Stimulated activated naive CD8-positive, alpha-beta T cell treated with anti-CD3 and anti-CD28 coated beads, Interleukin-15, amount 100 ng/mL, for 72 hours (primary cell): Measurements from ENCODE around the gene CAMK2B.

Experiments used
- ATAC-seq: fragments of 150-1000 bp; cut with Tn5 transposase; 2 replicates; pipeline ENCODE4 v1.10.0; 2021; ENCODE audit warnings: mild to moderate bottlenecking, moderate library complexity
- DNase-seq, 2 donors: peaks; one replicate each; pipeline ENCODE4 v3.0.0; 2021 to 2022
- H3K27ac Mint-ChIP-seq, 2 donors: one replicate each; pipeline ENCODE4 v1.8.0; 2022; ENCODE audit warnings: mild to moderate bottlenecking in 2 of 2, mixed read lengths in 2 of 2, moderate library complexity in 2 of 2
- H3K27me3 Mint-ChIP-seq: one replicate; pipeline ENCODE4 v1.8.0; 2022; ENCODE audit warnings: mixed read lengths
- H3K4me1 Mint-ChIP-seq: one replicate; pipeline ENCODE4 v1.8.0; 2022; ENCODE audit warnings: mild to moderate bottlenecking, mixed read lengths
- H3K4me3 Mint-ChIP-seq, 2 donors: one replicate each; pipeline ENCODE4 v1.8.0; 2022; ENCODE audit warnings: mild to moderate bottlenecking in 2 of 2, mixed read lengths in 2 of 2, moderate library complexity in 1 of 2
- H3K9me3 Mint-ChIP-seq, 2 donors: one replicate each; pipeline ENCODE4 v1.8.0; 2022; ENCODE audit warnings: mixed read lengths in 2 of 2

CAMK2B gene

GRCh38 chr7:44232396-44232795 is 93.0 kb downstream of the CAMK2B start:
- Mint-ChIP-seq H3K4me3 (no peak overlapping the region), H3K27ac (no peak overlapping the region), H3K4me1 (no peaks in the 10 kb centered on the region), H3K27me3 (no peaks in the 10 kb centered on the region), H3K9me3 (no peaks in the 10 kb centered on the region)
- ATAC-seq = no peak
- no peak for DNase-seq

- ATAC-seq = no peak
- no peak overlapping the region for H3K4me3 Mint-ChIP-seq
- peaks cover 3% of the 10 kb centered on the region for H3K27me3 Mint-ChIP-seq
- no peak overlapping the region for H3K27ac Mint-ChIP-seq
- no peak for DNase-seq
- H3K9me3 Mint-ChIP-seq = no peaks in the 10 kb centered on the region
- H3K4me1 Mint-ChIP-seq = no peaks in the 10 kb centered on the region
Measured at GRCh38 chr7:44231088-44231487, 94.3 kb downstream of the CAMK2B start.

GRCh38 chr7:44230286-44230685 is 95.1 kb downstream of the CAMK2B start:
- no peak for ATAC-seq
- DNase-seq = no peak
- Mint-ChIP-seq H3K27me3 (peaks cover 10% of the 10 kb centered on the region), H3K4me3 (no peak overlapping the region), H3K9me3 (no peaks in the 10 kb centered on the region), H3K4me1 (no peaks in the 10 kb centered on the region), H3K27ac (no peak overlapping the region)

DNA sequence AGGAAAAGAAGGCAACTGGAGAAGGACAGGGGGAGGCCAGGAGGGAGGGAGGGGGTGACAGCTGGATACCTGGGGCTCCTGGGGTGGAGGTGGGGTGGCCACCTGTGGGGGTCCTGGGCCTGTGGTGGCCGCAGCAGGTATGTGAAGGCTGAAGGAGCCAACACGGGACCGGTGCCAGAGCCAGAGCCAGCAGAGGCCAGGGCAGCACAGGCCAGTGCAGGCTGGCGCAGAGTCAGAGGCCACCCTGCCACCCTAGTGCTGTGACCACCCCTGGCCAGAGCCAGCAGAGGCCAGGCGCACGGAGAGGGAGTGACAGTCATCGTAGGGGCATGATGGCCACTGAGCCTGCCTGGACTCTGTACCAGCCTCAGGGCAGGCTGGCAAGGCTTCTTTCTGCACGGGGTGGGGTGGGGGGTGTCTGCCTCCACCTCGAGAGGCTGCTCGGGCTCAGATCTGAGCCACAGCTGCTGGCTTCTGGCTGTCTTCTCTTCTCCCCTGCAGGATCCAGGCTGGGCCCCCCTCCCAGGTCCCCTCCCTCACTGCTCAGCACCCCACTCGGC is 95.8 kb downstream of the CAMK2B start:
- ATAC-seq = no peak
- no peaks in the 10 kb centered on the region for H3K4me1 Mint-ChIP-seq

DNA sequence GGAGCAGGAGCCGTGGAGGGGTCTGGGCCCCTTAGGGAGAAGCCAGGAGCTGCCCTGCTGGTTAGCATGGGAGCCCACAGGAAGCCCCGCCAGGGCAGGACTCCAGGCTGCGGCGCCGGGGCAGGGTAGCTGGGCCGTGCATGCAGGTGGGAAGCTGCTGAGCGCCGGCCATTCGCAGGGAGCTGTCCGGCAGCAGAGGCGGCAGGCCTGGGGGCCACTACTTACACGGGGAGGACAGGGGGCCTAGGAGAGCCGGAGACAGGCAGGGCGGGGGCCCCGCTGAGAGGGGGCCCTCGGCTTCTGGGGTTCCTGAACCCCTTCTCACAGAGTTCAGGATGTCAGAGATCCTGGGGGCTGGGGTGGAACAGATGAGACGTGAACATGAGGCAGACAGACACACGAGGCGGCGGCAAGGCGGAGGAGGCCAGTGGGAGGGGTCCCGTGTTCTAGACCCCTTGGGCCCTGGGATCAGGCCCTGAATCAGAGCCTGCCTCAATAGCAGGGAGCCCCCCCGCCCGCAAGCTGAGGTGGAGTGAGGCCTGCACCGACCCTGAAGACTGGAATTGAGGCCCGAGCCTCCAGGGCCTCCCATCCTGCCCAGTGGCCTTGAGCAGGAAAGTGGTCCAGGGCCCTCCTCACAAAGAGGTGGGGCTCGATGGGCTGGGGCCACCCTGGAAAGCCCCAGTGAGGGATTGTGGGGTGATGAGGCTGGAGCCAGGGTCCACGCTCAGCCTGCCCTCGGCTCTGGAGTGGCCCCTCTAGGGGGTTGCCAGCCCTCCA is 96.6 kb downstream of the CAMK2B start:
- DNase-seq = no peak
- no peak for ATAC-seq
- H3K9me3 Mint-ChIP-seq = no peaks in the 10 kb centered on the region
- no peaks in the 10 kb centered on the region for H3K4me1 Mint-ChIP-seq
- peaks cover 10% of the 10 kb centered on the region for H3K27me3 Mint-ChIP-seq
- H3K4me3 Mint-ChIP-seq = no peak overlapping the region
- no peak overlapping the region for H3K27ac Mint-ChIP-seq

More for the DNA sequence above, 95.8 kb downstream of the CAMK2B start:
- Mint-ChIP-seq H3K27me3 (peaks cover 10% of the 10 kb centered on the region), H3K4me3 (no peak overlapping the region), H3K9me3 (no peaks in the 10 kb centered on the region), H3K27ac (no peak overlapping the region)
- DNase-seq = no peak

DNA sequence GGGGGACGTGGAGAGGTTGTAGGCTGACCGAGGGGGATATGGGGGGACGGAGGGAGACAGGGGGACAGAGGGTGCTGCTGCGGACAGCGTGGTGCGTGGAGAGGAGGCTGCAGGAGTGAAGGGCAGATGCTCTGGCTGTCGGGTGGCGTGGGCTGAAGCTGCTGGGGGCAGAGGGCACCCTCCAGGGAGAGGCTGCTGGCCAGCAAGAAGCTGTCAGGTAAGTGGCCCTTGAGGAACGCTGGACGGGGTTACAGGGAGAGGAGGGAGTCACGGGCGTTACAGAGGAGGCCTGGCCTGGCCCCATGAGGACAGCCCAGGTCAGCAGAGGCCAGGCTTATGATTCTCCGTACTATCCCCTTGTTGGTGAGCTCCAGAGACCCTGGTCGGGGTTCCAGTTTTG is 97.5 kb downstream of the CAMK2B start:
- no peak overlapping the region for H3K4me3 Mint-ChIP-seq
- no peak for ATAC-seq
- peak overlapping the region in 1 of 2 donors; percentile 71 for H3K27ac Mint-ChIP-seq
- H3K9me3 Mint-ChIP-seq = no peaks in the 10 kb centered on the region
- peaks cover 10% of the 10 kb centered on the region for H3K27me3 Mint-ChIP-seq
- no peak for DNase-seq
- H3K4me1 Mint-ChIP-seq = peaks cover 6% of the 10 kb centered on the region

GRCh38 chr7:44226396-44226753 is 99.0 kb downstream of the CAMK2B start:
- no peaks in the 10 kb centered on the region for H3K9me3 Mint-ChIP-seq
- H3K4me3 Mint-ChIP-seq = no peak overlapping the region
- H3K27me3 Mint-ChIP-seq = peaks cover 10% of the 10 kb centered on the region
- H3K4me1 Mint-ChIP-seq = peaks cover 6% of the 10 kb centered on the region
- DNase-seq (no peak), ATAC-seq (no peak)
- no peak overlapping the region for H3K27ac Mint-ChIP-seq

DNA sequence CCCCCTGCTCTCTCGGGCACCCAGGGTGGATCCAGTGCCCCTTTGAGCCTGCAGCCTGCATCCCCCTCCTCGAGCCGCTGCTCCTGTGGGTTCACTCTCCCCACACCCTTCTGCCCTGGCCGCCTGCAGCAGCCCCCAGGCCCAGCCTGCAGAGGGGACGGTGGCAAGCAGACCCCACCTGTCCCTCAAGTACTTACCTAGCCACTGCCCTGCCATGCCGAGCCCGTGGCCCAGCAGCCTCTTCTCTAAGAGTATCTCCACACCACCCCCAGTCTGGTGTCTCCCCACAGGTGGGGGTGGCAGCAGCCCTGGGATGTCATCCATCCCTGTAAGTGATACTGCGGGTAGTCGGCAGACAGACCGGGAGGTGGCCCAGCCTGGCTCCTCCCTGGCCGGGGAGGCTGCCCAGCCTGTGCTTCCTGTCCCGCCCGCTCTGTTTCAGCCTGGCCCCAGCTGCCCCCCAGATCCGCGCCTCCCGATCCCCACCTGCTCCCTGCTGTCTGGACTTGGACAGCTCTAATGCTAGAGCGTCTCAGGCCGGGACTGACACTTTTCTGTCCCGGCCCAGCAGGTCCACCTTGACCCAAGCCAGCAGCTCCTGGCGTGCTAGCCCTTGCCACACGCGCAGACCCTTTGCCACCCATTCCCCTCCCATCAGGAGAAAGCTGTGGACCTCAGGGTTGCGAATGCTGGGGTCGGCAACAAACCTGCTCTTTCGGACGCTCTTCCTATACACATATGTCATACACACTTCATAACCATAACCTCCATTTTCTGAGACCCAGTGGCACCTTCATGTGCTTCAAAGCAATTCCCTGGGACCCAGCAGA is 99.6 kb downstream of the CAMK2B start:
- H3K27ac Mint-ChIP-seq = no peak overlapping the region
- H3K9me3 Mint-ChIP-seq = no peaks in the 10 kb centered on the region
- peaks cover 6% of the 10 kb centered on the region for H3K4me1 Mint-ChIP-seq
- ATAC-seq = no peak
- H3K4me3 Mint-ChIP-seq = no peak overlapping the region
- peaks cover 10% of the 10 kb centered on the region for H3K27me3 Mint-ChIP-seq
- no peak for DNase-seq

- H3K27ac Mint-ChIP-seq = no peak overlapping the region
- H3K9me3 Mint-ChIP-seq = no peaks in the 10 kb centered on the region
- H3K4me1 Mint-ChIP-seq = peaks cover 6% of the 10 kb centered on the region
- ATAC-seq (no peak), DNase-seq (no peak)
- H3K27me3 Mint-ChIP-seq = peaks cover 10% of the 10 kb centered on the region
- H3K4me3 Mint-ChIP-seq = no peak overlapping the region
Measured at GRCh38 chr7:44224974-44225565, 100.3 kb downstream of the CAMK2B start.

GRCh38 chr7:44224080-44224973 is 101.1 kb downstream of the CAMK2B start:
- DNase-seq = no peak
- no peaks in the 10 kb centered on the region for H3K9me3 Mint-ChIP-seq

DNA sequence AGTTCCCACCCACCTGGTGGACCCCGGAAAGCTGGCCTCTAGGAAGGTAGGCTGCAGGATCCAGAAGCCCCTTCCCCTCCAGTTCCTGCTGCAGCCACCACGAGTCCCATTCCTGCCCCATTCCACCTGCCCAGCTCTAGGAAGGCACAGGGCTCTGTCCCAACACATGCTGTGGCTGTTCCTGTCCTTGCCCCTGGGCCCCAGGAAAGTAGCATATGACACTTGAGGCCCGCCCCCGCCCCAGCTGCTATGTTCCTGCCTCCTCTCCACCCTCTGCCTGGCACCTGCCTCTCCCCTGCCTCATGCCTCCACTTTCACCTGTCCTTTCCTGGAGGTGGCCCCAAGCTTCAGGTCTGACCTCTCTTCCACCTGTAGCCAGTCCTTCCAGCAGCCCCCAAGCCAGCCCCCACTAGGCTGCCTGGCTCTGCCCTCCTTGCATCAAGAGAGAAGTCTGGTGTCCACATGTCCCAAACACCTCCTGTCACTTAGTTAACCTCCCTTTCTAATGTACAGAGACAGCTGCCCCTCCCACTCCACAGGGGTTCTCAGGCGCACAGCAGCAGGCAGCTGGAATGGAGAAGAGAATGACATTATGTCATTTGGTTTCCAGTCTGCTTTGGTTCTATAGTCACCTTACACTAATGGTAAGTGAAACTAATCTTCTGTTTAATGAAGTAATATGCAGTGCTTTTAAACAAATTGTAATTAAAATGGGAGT is 101.9 kb downstream of the CAMK2B start:
- ATAC-seq = no peak
- H3K4me1 Mint-ChIP-seq = peaks cover 6% of the 10 kb centered on the region
- peaks cover 10% of the 10 kb centered on the region for H3K27me3 Mint-ChIP-seq
- no peak overlapping the region for H3K27ac Mint-ChIP-seq
- H3K9me3 Mint-ChIP-seq = no peaks in the 10 kb centered on the region
- H3K4me3 Mint-ChIP-seq = no peak overlapping the region
- no peak for DNase-seq

More at GRCh38 chr7:44224080-44224973, 101.1 kb downstream of the CAMK2B start:
- no peak overlapping the region for H3K27ac Mint-ChIP-seq
- no peak for ATAC-seq
- H3K27me3 Mint-ChIP-seq = peaks cover 10% of the 10 kb centered on the region
- peaks cover 6% of the 10 kb centered on the region for H3K4me1 Mint-ChIP-seq
- H3K4me3 Mint-ChIP-seq = no peak overlapping the region

DNA sequence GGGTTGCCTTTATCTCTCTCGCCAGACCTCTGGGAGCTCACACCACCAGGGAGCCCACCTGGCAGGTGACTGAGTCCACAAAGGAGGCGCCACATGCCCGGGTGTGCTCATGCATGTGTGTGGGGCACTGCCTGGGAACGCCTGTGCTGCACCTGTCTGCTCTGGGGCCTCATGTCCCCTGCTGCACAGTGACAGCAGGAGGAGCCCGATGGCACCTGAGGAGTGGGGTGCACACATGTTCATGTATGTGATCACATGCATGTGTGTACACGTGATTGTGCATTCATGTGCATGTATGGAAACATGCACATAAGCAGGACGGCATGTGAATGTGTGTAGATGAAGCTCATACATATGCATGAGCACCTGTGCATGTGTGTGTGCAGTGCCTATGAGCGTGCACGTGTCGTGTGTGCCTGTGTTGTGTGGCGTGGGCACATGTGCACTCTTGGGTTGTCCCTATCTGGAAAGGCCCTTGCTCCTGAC is 102.6 kb downstream of the CAMK2B start:
- no peak overlapping the region for H3K4me3 Mint-ChIP-seq
- no peaks in the 10 kb centered on the region for H3K9me3 Mint-ChIP-seq

GRCh38 chr7:44222074-44222473 is 103.3 kb downstream of the CAMK2B start:
- DNase-seq = no peak
- no peak overlapping the region for H3K4me3 Mint-ChIP-seq
- no peak overlapping the region for H3K27ac Mint-ChIP-seq
- peaks cover 6% of the 10 kb centered on the region for H3K4me1 Mint-ChIP-seq
- no peak for ATAC-seq
- no peaks in the 10 kb centered on the region for H3K9me3 Mint-ChIP-seq
- H3K27me3 Mint-ChIP-seq = peaks cover 10% of the 10 kb centered on the region

More for the DNA sequence above, 102.6 kb downstream of the CAMK2B start:
- peaks cover 6% of the 10 kb centered on the region for H3K4me1 Mint-ChIP-seq
- ATAC-seq (no peak), DNase-seq (no peak)
- peaks cover 10% of the 10 kb centered on the region for H3K27me3 Mint-ChIP-seq
- H3K27ac Mint-ChIP-seq = peak overlapping the region in 1 of 2 donors; percentile 69

DNA sequence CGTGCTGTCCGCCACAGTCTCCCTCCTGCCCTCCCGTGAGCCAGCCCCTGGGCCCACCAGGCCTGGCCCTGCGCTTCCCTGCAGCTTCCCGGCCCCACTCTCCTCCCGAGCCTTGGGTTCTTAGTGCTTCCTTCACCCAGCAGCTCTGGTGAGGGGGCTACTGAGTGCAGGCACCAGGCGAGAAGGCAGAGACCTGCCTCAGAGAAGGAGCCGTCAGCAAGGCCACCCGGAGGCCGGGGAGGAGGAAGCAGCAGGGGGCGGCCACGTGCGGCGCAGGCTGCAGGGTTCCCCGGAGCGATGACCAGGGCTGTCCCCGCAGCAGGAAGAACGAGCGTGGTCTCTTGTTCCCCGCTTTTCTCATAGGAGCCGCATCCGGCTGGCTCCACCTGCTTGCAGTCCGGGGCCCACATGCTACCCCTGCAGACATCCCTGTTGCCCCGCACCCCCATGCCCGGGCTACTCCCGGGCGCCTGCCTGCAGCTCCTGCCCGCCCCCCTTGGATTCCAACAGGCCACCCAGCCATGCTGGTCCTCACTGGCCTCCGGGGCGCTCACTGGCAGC is 104.1 kb downstream of the CAMK2B start:
- H3K4me1 Mint-ChIP-seq = peaks cover 6% of the 10 kb centered on the region
- H3K4me3 Mint-ChIP-seq = no peak overlapping the region
- peaks cover 10% of the 10 kb centered on the region for H3K27me3 Mint-ChIP-seq
- DNase-seq = no peak
- H3K27ac Mint-ChIP-seq = no peak overlapping the region
- ATAC-seq = no peak
- no peaks in the 10 kb centered on the region for H3K9me3 Mint-ChIP-seq
